HCT116 (cell line): ENCODE results near the gene BCS1L. TPM values are rescaled to one million over a fixed set of nuclear protein-coding genes. Genes with fewer than 3 reads are reported as not detected.
A peak's percentile ranks its signal among the peaks of the same experiment; 100 is the strongest.

Experiments
- ATAC-seq: fragments of 200-7000 bp; cut with Tn5 transposase; 2 replicates; pipeline ENCODE4 v1.9.1; 2020; ENCODE audit warnings: mild to moderate bottlenecking, moderate library complexity
- BruUV-seq: library from RNA; stranded (reverse); fragments of 400-500 nt; replicated peaks from 2 replicates; lab custom pipeline; 2021; lab: Mats Ljungman, UMichigan
- CTCF ChIA-PET: fragments of 300-600 bp; sonication (Branson Sonifier 250); formaldehyde crosslinking; loops from one replicate; lab custom pipeline; 2021; ENCODE audit warnings: antibody characterized with exemption; lab: Charles Lee
- POLR2A ChIA-PET: fragments of 300-600, 350-600 bp; sonication (Branson Sonifier 250); formaldehyde crosslinking; loops from one replicate; lab custom pipeline; 2021; ENCODE audit warnings: antibody characterized with exemption; lab: Charles Lee
- RAD21 ChIA-PET, 2 experiments: fragments of 300-600 bp; sonication (Branson Sonifier 250); formaldehyde crosslinking; loops; one replicate each; lab custom pipeline; 2023; ENCODE audit warnings: low total read pairs in 2 of 2; ENCODE audit not compliant: uncharacterized antibody in 2 of 2, unreplicated experiment in 2 of 2, low non-redundant PET in 1 of 2; lab: Charles Lee
- DNase-seq: peaks from one replicate; pipeline ENCODE4 v3.0.0-alpha.2; 2010; ENCODE audit warnings: low read depth, low spot score
- H2AFZ ChIP-seq: fragments of 200-600 bp; shearing (Covaris generic), sonication (generic); 2 replicates; pipeline ENCODE4 v1.6.1; 2017; ENCODE audit warnings: low read depth, mixed run types, mixed read lengths, antibody characterized with exemption, low read length; ENCODE audit not compliant: poor library complexity, severe bottlenecking
- H3K27ac ChIP-seq: 2 replicates; pipeline ENCODE4 v1.5.1; 2012; ENCODE audit warnings: low read depth, low read length
- H3K27me3 ChIP-seq: fragments of 200-600 bp; sonication (generic); 2 replicates; pipeline ENCODE4 v1.6.1; 2016; ENCODE audit warnings: mixed run types, low read length, mixed read lengths; ENCODE audit not compliant: insufficient read depth
- H3K36me3 ChIP-seq, 2 experiments: fragments of 200-500 bp in 1 of 2; fragments of 200-600 bp in 1 of 2; sonication (Bioruptor generic) in 1 of 2; sonication (generic) in 1 of 2; 2 replicates each; pipeline versions ENCODE4 v1.5.1 to v1.6.1; 2014 to 2016; ENCODE audit warnings: low read length in 2 of 2, inconsistent platforms in 1 of 2, mixed read lengths in 1 of 2, mixed run types in 1 of 2; ENCODE audit not compliant: insufficient read depth in 2 of 2, control insufficient read depth in 1 of 2
- H3K4me1 ChIP-seq, 2 experiments: fragments of 200-600 bp in 1 of 2; sonication (generic) in 1 of 2; 2 replicates each; pipeline versions ENCODE4 v1.5.1 to v1.6.1; 2012 to 2017; ENCODE audit warnings: low read length in 2 of 2, inconsistent platforms in 1 of 2, mild to moderate bottlenecking in 1 of 2, mixed read lengths in 1 of 2, mixed run types in 1 of 2, moderate library complexity in 1 of 2; ENCODE audit not compliant: insufficient read depth in 2 of 2, control insufficient read depth in 1 of 2
- H3K4me2 ChIP-seq: fragments of 200-600 bp; sonication (generic); 2 replicates; pipeline ENCODE4 v1.6.1; 2017; ENCODE audit warnings: mixed run types, low read length, mixed read lengths
- H3K4me3 ChIP-seq, 2 experiments: fragments of 200-600 bp in 1 of 2; sonication (generic) in 1 of 2; replicated peaks in 1 of 2; 2 replicates each; pipeline ENCODE4 v1.5.1; 2011 to 2016; ENCODE audit warnings: low read length in 2 of 2, control low read depth in 1 of 2, low read depth in 1 of 2, mild to moderate bottlenecking in 1 of 2, mixed read lengths in 1 of 2, mixed run types in 1 of 2
- H3K79me2 ChIP-seq: fragments of 200-600 bp; sonication (generic); 2 replicates; pipeline ENCODE4 v1.6.1; 2017; ENCODE audit warnings: mild to moderate bottlenecking, mixed run types, low read length, moderate library complexity, mixed read lengths; ENCODE audit not compliant: insufficient read depth
- H3K9ac ChIP-seq: fragments of 200-600 bp; sonication (generic); 2 replicates; pipeline ENCODE4 v1.6.1; 2016; ENCODE audit warnings: low read length, mixed read lengths
- H3K9me2 ChIP-seq: fragments of 200-600 bp; sonication (generic), shearing (Covaris generic); 2 replicates; pipeline ENCODE4 v1.6.1; 2017; ENCODE audit warnings: mixed run types, mild to moderate bottlenecking, moderate library complexity; ENCODE audit not compliant: insufficient read depth
- H3K9me3 ChIP-seq, 2 experiments: fragments of 200-500 bp in 1 of 2; fragments of 200-600 bp in 1 of 2; sonication (Bioruptor generic) in 1 of 2; sonication (generic) in 1 of 2; 2 replicates each; pipeline ENCODE4 v1.6.1; 2014 to 2017; ENCODE audit warnings: low read length in 2 of 2, mixed read lengths in 2 of 2, inconsistent platforms in 1 of 2, low read depth in 1 of 2, mild to moderate bottlenecking in 1 of 2, mixed run types in 1 of 2, moderate library complexity in 1 of 2; ENCODE audit not compliant: control insufficient read depth in 1 of 2, insufficient read depth in 1 of 2
- H4K20me1 ChIP-seq: fragments of 200-600 bp; sonication (generic), shearing (Covaris generic); 2 replicates; pipeline ENCODE4 v1.6.1; 2017; ENCODE audit warnings: mixed run types, mild to moderate bottlenecking, moderate library complexity; ENCODE audit not compliant: insufficient read depth
- ELF1 ChIP-seq: IDR thresholded peaks from 2 replicates; pipeline ENCODE4 v1.6.1; 2012; ENCODE audit warnings: low read depth, borderline replicate concordance
- EZH2 ChIP-seq: fragments of 200-600 bp; sonication (generic); IDR thresholded peaks from 2 replicates; pipeline ENCODE4 v1.6.1; 2017; ENCODE audit warnings: antibody characterized with exemption, mixed run types
- EZH2phosphoT487 ChIP-seq: fragments of 200-600 bp; IDR thresholded peaks from 2 replicates; pipeline ENCODE4 v1.6.1; 2018; ENCODE audit warnings: antibody characterized with exemption, borderline replicate concordance
- RAD21 ChIP-seq: IDR thresholded peaks from 2 replicates; pipeline ENCODE4 v1.6.1; 2012; ENCODE audit warnings: low read depth, mild to moderate bottlenecking
- SIN3A ChIP-seq: IDR thresholded peaks from 2 replicates; pipeline ENCODE4 v1.6.1; 2012; ENCODE audit warnings: low read depth
- SRF ChIP-seq: IDR thresholded peaks from 2 replicates; pipeline ENCODE4 v1.6.1; 2012; ENCODE audit warnings: low read depth
- ZFX ChIP-seq: fragments of 450-650 bp; IDR thresholded peaks from 2 replicates; pipeline ENCODE4 v1.6.1; 2017
- ZNF274 ChIP-seq: fragments of 200-500 bp; sonication (Bioruptor generic); IDR thresholded peaks from 2 replicates; pipeline ENCODE4 v1.6.1; 2014; ENCODE audit warnings: mild to moderate bottlenecking, low read depth, low read length, inconsistent platforms
- intact Hi-C: fragments of 100-400 bp; cut with micrococcal nuclease; formaldehyde crosslinking; loops from 2 replicates; pipeline ENCODE4 v1.10.0; 2022
- total RNA-seq: library from RNA; stranded (reverse); gene quantifications from one replicate; pipeline ENCODE4 v1.2.1, GENCODE V29; 2021; ENCODE audit not compliant: unreplicated experiment
- TF ChIP-seq, protein P1 (sequence below): IDR thresholded peaks from 2 replicates; pipeline ENCODE4 v1.6.1; 2012
- TF ChIP-seq, protein P2 (sequence below): IDR thresholded peaks from 2 replicates; pipeline ENCODE4 v1.6.1; 2012
- TF ChIP-seq, protein P3 (sequence below), 3 experiments: fragments of 200-600 bp in 1 of 3; sonication (generic) in 1 of 3; IDR thresholded peaks in 2 of 3; conservative IDR thresholded peaks in 1 of 3; 2 replicates each; pipeline ENCODE4 v1.5.1; 2012 to 2017; ENCODE audit warnings: low read depth in 2 of 3, low read length in 2 of 3, antibody characterized with exemption in 1 of 3, borderline replicate concordance in 1 of 3, control low read depth in 1 of 3, mild to moderate bottlenecking in 1 of 3, mixed read lengths in 1 of 3, mixed run types in 1 of 3, moderate library complexity in 1 of 3; ENCODE audit not compliant: insufficient read depth in 1 of 3
- TF ChIP-seq, protein P4 (sequence below): IDR thresholded peaks from 2 replicates; pipeline ENCODE4 v1.6.1; 2011; ENCODE audit warnings: mild to moderate bottlenecking, low read length, moderate library complexity; ENCODE audit not compliant: insufficient replicate concordance; ENCODE audit errors: extremely low read depth

The BCS1L gene
- total RNA-seq, 1 experiment from 2014 or later, result 57.4 TPM

DNA sequence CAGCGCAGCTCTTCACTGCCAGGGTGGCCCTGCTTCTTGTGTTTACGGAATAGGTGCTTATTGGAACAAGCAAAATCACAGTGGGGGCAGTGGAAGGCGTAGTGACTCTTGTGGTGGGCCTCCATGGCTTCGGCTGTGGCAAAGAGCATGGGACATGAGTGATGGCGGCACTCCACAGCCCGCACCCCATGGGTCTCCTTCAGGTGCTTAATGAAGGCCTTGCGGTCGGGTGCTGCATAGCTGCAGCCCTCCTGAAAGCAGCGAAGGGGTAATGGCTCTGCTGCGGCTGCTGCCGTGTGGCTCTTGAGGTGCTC, 10.7 kb upstream of the BCS1L start:
- ChIA-PET RAD21 (no interaction called here), CTCF (interaction anchor here (1.3 to 3.5 kb wide), 4 partner anchors 10 to 379 kb away, joined by 3 to 18 read pairs (median 4); partner anchors contain the start of genes AAMP, BCS1L, PNKD and ZNF142), POLR2A (no interaction called here)
- Histone ChIP-seq H3K9me2 (no peaks in the 10 kb centered on the region), H4K20me1 (no peaks in the 10 kb centered on the region; the same call in 1 of the 2 replicates), H3K4me1 (no peaks in the 10 kb centered on the region), H2AFZ (no peak overlapping the region), H3K36me3 (peaks cover 52 to 67% of the 10 kb centered on the region in 2 experiments), H3K4me2 (no peak overlapping the region), H3K79me2 (peaks cover 31% of the 10 kb centered on the region; the same call in 1 of the 2 replicates), H3K27me3 (no peaks in the 10 kb centered on the region), H3K9me3 (no peaks in the 10 kb centered on the region), H3K9ac (no peak overlapping the region), H3K27ac (no peak overlapping the region), H3K4me3 (no peak overlapping the region)
- ATAC-seq (peak; percentile 30), DNase-seq (no peak)
- intact Hi-C loops, result loop anchor here (1.0 kb wide), 3 partner anchors 242 to 376 kb away; partner anchors contain the start of gene TMBIM1
- BruUV-seq, result no TSS peak
- TF ChIP-seq, protein P1, sequence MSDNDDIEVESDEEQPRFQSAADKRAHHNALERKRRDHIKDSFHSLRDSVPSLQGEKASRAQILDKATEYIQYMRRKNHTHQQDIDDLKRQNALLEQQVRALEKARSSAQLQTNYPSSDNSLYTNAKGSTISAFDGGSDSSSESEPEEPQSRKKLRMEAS, result no peak
- TF ChIP-seq SRF (no peak), ZFX (no peak), SIN3A (no peak), ZNF274 (no peak), EZH2phosphoT487 (no peak), EZH2 (no peak), RAD21 (no peak), ELF1 (no peak)
- TF ChIP-seq, protein P2, sequence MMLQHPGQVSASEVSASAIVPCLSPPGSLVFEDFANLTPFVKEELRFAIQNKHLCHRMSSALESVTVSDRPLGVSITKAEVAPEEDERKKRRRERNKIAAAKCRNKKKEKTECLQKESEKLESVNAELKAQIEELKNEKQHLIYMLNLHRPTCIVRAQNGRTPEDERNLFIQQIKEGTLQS, result no peak
- TF ChIP-seq, protein P3, sequence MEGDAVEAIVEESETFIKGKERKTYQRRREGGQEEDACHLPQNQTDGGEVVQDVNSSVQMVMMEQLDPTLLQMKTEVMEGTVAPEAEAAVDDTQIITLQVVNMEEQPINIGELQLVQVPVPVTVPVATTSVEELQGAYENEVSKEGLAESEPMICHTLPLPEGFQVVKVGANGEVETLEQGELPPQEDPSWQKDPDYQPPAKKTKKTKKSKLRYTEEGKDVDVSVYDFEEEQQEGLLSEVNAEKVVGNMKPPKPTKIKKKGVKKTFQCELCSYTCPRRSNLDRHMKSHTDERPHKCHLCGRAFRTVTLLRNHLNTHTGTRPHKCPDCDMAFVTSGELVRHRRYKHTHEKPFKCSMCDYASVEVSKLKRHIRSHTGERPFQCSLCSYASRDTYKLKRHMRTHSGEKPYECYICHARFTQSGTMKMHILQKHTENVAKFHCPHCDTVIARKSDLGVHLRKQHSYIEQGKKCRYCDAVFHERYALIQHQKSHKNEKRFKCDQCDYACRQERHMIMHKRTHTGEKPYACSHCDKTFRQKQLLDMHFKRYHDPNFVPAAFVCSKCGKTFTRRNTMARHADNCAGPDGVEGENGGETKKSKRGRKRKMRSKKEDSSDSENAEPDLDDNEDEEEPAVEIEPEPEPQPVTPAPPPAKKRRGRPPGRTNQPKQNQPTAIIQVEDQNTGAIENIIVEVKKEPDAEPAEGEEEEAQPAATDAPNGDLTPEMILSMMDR (IDR thresholded peaks at IDR 0.05 in 2 of 3, conservative IDR thresholded peaks at IDR 0.05 in 1 of 3; ENCODE audit: borderline replicate concordance in 1 of 3, insufficient read depth in 1 of 3, low read depth in 2 of 3, low read length in 2 of 3), result no peak
- TF ChIP-seq, protein P4, sequence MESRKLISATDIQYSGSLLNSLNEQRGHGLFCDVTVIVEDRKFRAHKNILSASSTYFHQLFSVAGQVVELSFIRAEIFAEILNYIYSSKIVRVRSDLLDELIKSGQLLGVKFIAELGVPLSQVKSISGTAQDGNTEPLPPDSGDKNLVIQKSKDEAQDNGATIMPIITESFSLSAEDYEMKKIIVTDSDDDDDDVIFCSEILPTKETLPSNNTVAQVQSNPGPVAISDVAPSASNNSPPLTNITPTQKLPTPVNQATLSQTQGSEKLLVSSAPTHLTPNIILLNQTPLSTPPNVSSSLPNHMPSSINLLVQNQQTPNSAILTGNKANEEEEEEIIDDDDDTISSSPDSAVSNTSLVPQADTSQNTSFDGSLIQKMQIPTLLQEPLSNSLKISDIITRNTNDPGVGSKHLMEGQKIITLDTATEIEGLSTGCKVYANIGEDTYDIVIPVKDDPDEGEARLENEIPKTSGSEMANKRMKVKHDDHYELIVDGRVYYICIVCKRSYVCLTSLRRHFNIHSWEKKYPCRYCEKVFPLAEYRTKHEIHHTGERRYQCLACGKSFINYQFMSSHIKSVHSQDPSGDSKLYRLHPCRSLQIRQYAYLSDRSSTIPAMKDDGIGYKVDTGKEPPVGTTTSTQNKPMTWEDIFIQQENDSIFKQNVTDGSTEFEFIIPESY, result no peak
